Tibial artery (tissue), 4 donors: ENCODE data around the gene HINT3.

ENCODE experiments used
- DNase-seq, 2 donors: peaks; one replicate each; pipeline ENCODE4 v3.0.0-alpha.2; 2019
- H3K27ac ChIP-seq, 2 donors: fragments of 200-600 bp; sonication (generic) in 1 of 2; 1 replicate in 1 of 2; 2 replicates in 1 of 2; pipeline ENCODE4 v1.5.1; 2018 to 2019; ENCODE audit warnings: mild to moderate bottlenecking in 1 of 2
- H3K27me3 ChIP-seq, 2 donors: fragments of 200-600 bp; sonication (generic) in 1 of 2; one replicate each; pipeline versions ENCODE4 v1.5.1 to v1.6.0; 2016 to 2019
- H3K36me3 ChIP-seq, 3 donors: fragments of 200-600 bp; sonication (generic) in 2 of 3; one replicate each; pipeline ENCODE4 v1.5.1; 2016 to 2019; ENCODE audit warnings: mild to moderate bottlenecking in 2 of 3
- H3K4me1 ChIP-seq, 4 donors: fragments of 200-600 bp; sonication (generic) in 2 of 4; 1 replicate in 3 of 4; 2 replicates in 1 of 4; pipeline ENCODE4 v1.5.1; 2016 to 2019
- H3K4me3 ChIP-seq, 2 donors: fragments of 200-600 bp; sonication (generic) in 1 of 2; 1 replicate in 1 of 2; 2 replicates in 1 of 2; pipeline ENCODE4 v1.5.1; 2018 to 2019; ENCODE audit warnings: mild to moderate bottlenecking in 2 of 2
- H3K9me3 ChIP-seq, 3 donors: fragments of 200-600 bp; sonication (generic) in 1 of 3; one replicate each; pipeline ENCODE4 v1.5.1; 2016 to 2019
- intact Hi-C: fragments of 100-400 bp; cut with DNase I; formaldehyde crosslinking; loops from one replicate; pipeline ENCODE4 v1.15.0; 2023; ENCODE audit warnings: low total_unique reads
- TF ChIP-seq, protein P1 (sequence below), 2 experiments: fragments of 200-600 bp in 1 of 2; fragments of 450-650 bp in 1 of 2; IDR thresholded peaks; one replicate each; pipeline ENCODE4 v1.5.1; 2017 to 2019; ENCODE audit warnings: antibody characterized with exemption in 2 of 2, mild to moderate bottlenecking in 1 of 2, moderate library complexity in 1 of 2

HINT3 gene

DNA sequence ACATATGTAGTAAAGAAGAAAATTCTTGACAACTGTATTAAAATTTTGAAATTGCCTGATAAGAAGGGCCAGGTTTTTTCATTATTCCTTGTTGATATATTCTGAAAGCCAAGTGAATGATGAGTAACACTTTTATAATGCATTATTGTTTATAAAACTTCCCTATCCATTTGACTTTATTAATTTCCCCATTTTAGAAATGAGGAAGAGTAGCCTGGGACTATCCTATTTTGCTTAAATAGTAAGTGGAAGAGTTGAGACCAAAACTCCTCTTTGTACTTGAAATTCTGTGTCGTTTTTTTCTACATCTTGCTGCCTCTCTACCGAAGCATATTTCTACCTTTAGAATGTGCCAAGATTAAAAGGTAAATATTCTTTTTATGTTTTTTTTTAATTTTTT, 69.4 kb downstream of the HINT3 start:
- TF ChIP-seq, protein P1, sequence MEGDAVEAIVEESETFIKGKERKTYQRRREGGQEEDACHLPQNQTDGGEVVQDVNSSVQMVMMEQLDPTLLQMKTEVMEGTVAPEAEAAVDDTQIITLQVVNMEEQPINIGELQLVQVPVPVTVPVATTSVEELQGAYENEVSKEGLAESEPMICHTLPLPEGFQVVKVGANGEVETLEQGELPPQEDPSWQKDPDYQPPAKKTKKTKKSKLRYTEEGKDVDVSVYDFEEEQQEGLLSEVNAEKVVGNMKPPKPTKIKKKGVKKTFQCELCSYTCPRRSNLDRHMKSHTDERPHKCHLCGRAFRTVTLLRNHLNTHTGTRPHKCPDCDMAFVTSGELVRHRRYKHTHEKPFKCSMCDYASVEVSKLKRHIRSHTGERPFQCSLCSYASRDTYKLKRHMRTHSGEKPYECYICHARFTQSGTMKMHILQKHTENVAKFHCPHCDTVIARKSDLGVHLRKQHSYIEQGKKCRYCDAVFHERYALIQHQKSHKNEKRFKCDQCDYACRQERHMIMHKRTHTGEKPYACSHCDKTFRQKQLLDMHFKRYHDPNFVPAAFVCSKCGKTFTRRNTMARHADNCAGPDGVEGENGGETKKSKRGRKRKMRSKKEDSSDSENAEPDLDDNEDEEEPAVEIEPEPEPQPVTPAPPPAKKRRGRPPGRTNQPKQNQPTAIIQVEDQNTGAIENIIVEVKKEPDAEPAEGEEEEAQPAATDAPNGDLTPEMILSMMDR (IDR thresholded peaks at IDR 0.05): no peak
- H3K27me3 ChIP-seq: no peaks in the 10 kb centered on the region
- no peak overlapping the region for H3K4me3 ChIP-seq
- peaks cover 34 to 59% (median 46%) of the 10 kb centered on the region in 3 donors for H3K36me3 ChIP-seq
- no peak for DNase-seq
- no peaks in the 10 kb centered on the region for H3K4me1 ChIP-seq
- intact Hi-C loops: no loop called here
- no peak overlapping the region for H3K27ac ChIP-seq
- H3K9me3 ChIP-seq: no peaks in the 10 kb centered on the region

DNA sequence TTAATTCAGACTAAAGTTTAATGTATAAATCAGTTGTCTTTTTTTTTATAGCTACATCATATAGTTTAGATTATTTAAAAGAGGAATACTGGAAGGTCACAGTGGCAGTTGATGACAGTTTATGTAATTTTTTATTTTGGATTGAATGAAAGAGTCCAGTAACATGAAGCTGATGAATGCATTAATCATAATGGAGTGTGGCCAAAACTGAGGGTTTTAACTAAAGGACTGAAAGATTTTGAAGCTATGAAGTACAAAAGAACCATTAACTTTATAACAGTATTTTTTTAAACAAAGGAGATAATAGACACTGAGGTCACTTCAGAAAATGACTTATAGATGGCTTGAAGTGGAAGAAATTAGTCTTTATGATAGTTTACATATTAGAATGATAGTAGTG, 71.0 kb downstream of the HINT3 start:
- H3K27me3 ChIP-seq: no peaks in the 10 kb centered on the region
- TF ChIP-seq, protein P1 (IDR thresholded peaks at IDR 0.05): no peak
- H3K36me3 ChIP-seq: peaks cover 27 to 43% (median 31%) of the 10 kb centered on the region in 3 donors
- H3K27ac ChIP-seq: no peak overlapping the region
- no peaks in the 10 kb centered on the region for H3K9me3 ChIP-seq
- no peak for DNase-seq
- no peak overlapping the region for H3K4me3 ChIP-seq
- H3K4me1 ChIP-seq: no peaks in the 10 kb centered on the region
- intact Hi-C loops: no loop called here
